SH-SY5Y (cell line): Measurements from ENCODE around the gene CYP26A1.

Experiments
- GATA2 ChIP-seq: IDR thresholded peaks from 2 replicates; pipeline ENCODE4 v1.6.1; 2011; ENCODE audit warnings: mild to moderate bottlenecking, low read depth, low read length
- GATA3 ChIP-seq: IDR thresholded peaks from 2 replicates; pipeline ENCODE4 v1.6.1; 2011; ENCODE audit warnings: low read depth, mild to moderate bottlenecking, low read length, moderate library complexity

- TF ChIP-seq GATA3 (no peak), GATA2 (no peak)
These were observed 14.8 kb downstream of the CYP26A1 start for GRCh38 chr10:93088466-93088865.
